Measurements from ENCODE around the gene KATNAL1.
A peak's percentile ranks its signal among the peaks of the same experiment; 100 is the strongest.

Gene KATNAL1

GRCh38 chr13:30307194-30307970 lies at the start of gene KATNAL1:
TSS of gene KATNAL1 (minus strand) at chr13:30307551. CDS start at chr13:30283777, 23,774 bp downstream.
- peak; percentile 45 to 56 for DNase-seq

- DNase-seq, result no peak
Measured at GRCh38 chr13:30355839-30356238, 48.5 kb upstream of the KATNAL1 start.

- no peak for DNase-seq
Measured at GRCh38 chr13:30355384-30355699, 48.0 kb upstream of the KATNAL1 start.

- no peak for DNase-seq
Measured at GRCh38 chr13:30354493-30355383, 47.4 kb upstream of the KATNAL1 start.

- DNase-seq, result no peak
Measured at GRCh38 chr13:30353471-30354215, 46.3 kb upstream of the KATNAL1 start.

- no peak for DNase-seq
Measured at GRCh38 chr13:30353060-30353459, 45.7 kb upstream of the KATNAL1 start.

GRCh38 chr13:30352121-30352520 lies 44.8 kb upstream of the KATNAL1 start:
- DNase-seq, result no peak

GRCh38 chr13:30346789-30347167 lies 39.4 kb upstream of the KATNAL1 start:
- DNase-seq, result no peak

- no peak for DNase-seq
Measured at GRCh38 chr13:30346153-30346788, 38.9 kb upstream of the KATNAL1 start.

- no peak for DNase-seq
Measured at GRCh38 chr13:30345426-30346100, 38.2 kb upstream of the KATNAL1 start.

- no peak for DNase-seq
Measured at GRCh38 chr13:30341815-30342570, 34.6 kb upstream of the KATNAL1 start.

- no peak for DNase-seq
Measured at GRCh38 chr13:30340331-30341250, 33.2 kb upstream of the KATNAL1 start.

- no peak for DNase-seq
Measured at GRCh38 chr13:30339738-30340330, 32.5 kb upstream of the KATNAL1 start.

- no peak for DNase-seq
Measured at GRCh38 chr13:30338952-30339351, 31.6 kb upstream of the KATNAL1 start.

GRCh38 chr13:30338331-30338851 lies 31.0 kb upstream of the KATNAL1 start:
- DNase-seq, result no peak

- DNase-seq, result no peak
Measured at GRCh38 chr13:30337061-30337610, 29.8 kb upstream of the KATNAL1 start.

GRCh38 chr13:30334663-30335386 lies 27.5 kb upstream of the KATNAL1 start:
- peak; percentile 3 to 25 for DNase-seq

- no peak for DNase-seq
Measured at GRCh38 chr13:30333616-30334015, 26.3 kb upstream of the KATNAL1 start.
